Measurements from ENCODE around the gene FMNL3.
A peak's percentile ranks its signal among the peaks of the same experiment; 100 is the strongest.

FMNL3 gene

GRCh38 chr12:49664167-49664566, 43.0 kb downstream of the FMNL3 start:
- H3K4me3 ChIP-seq (ENCODE audit: control insufficient read depth, low read depth, low read length) = no peak overlapping the region
- no peak for DNase-seq (ENCODE audit: low read depth)
- no peak for TF ChIP-seq CTCF (IDR thresholded peaks at IDR 0.05; ENCODE audit: control insufficient read depth, insufficient read depth, low read depth, low read length, missing control alignments)

GRCh38 chr12:49662998-49663843, 44.0 kb downstream of the FMNL3 start:
- TF ChIP-seq CTCF (IDR thresholded peaks at IDR 0.05; ENCODE audit: control insufficient read depth, insufficient read depth, low read depth, low read length, missing control alignments) = no peak
- H3K4me3 ChIP-seq (ENCODE audit: control insufficient read depth, low read depth, low read length) = no peak overlapping the region
- DNase-seq (ENCODE audit: low read depth) = peak; percentile 34

GRCh38 chr12:49661746-49662145, 45.5 kb downstream of the FMNL3 start:
- no peak for DNase-seq (ENCODE audit: low read depth)
- no peak for TF ChIP-seq CTCF (IDR thresholded peaks at IDR 0.05; ENCODE audit: control insufficient read depth, insufficient read depth, low read depth, low read length, missing control alignments)
- no peak overlapping the region for H3K4me3 ChIP-seq (ENCODE audit: control insufficient read depth, low read depth, low read length)

GRCh38 chr12:49661191-49661590, 46.0 kb downstream of the FMNL3 start:
- TF ChIP-seq CTCF (IDR thresholded peaks at IDR 0.05; ENCODE audit: control insufficient read depth, insufficient read depth, low read depth, low read length, missing control alignments) = no peak
- DNase-seq (ENCODE audit: low read depth) = no peak
- no peak overlapping the region for H3K4me3 ChIP-seq (ENCODE audit: control insufficient read depth, low read depth, low read length)

GRCh38 chr12:49659753-49660152, 47.5 kb downstream of the FMNL3 start:
- no peak for DNase-seq (ENCODE audit: low read depth)
- H3K4me3 ChIP-seq (ENCODE audit: control insufficient read depth, low read depth, low read length) = no peak overlapping the region
- no peak for TF ChIP-seq CTCF (IDR thresholded peaks at IDR 0.05; ENCODE audit: control insufficient read depth, insufficient read depth, low read depth, low read length, missing control alignments)

GRCh38 chr12:49658276-49658675, 48.9 kb downstream of the FMNL3 start:
- no peak for DNase-seq (ENCODE audit: low read depth)

More at GRCh38 chr12:49658276-49658675, 48.9 kb downstream of the FMNL3 start:
- H3K4me3 ChIP-seq (ENCODE audit: control insufficient read depth, low read depth, low read length) = no peak overlapping the region
- TF ChIP-seq CTCF (IDR thresholded peaks at IDR 0.05; ENCODE audit: control insufficient read depth, insufficient read depth, low read depth, low read length, missing control alignments) = no peak

Data from AG09309 (cell line).